H1 (cell line): ENCODE results near the gene CORO1C. TPM values are rescaled to one million over a fixed set of nuclear protein-coding genes. Genes with fewer than 3 reads are reported as not detected.

ENCODE experiments used
- CTCF ChIA-PET: fragments of 300-600 bp; sonication (Branson Sonifier 250); formaldehyde crosslinking; loops from one replicate; lab custom pipeline; 2021; ENCODE audit not compliant: partially characterized antibody; lab: Charles Lee
- POLR2A ChIA-PET: fragments of 300-600 bp; sonication (Branson Sonifier 250); formaldehyde crosslinking; loops from one replicate; lab custom pipeline; 2021; ENCODE audit warnings: inconsistent platforms; ENCODE audit not compliant: partially characterized antibody; lab: Charles Lee
- DNase-seq, 2 experiments: peaks; one replicate each; pipeline versions ENCODE4 v3.0.0 to v3.0.0-alpha.2; 2010 to 2022; ENCODE audit warnings: low spot score in 2 of 2, low read depth in 1 of 2, mixed read lengths in 1 of 2
- FAIRE-seq: peaks from 2 replicates; lab custom pipeline; 2011; peaks lifted over from hg19 to GRCh38; lab: Jason Lieb, UNC
- H2AFZ ChIP-seq: 2 replicates; pipeline ENCODE4 v1.8.1; 2012; ENCODE audit warnings: low read length, inconsistent platforms
- H2AK5ac ChIP-seq: 2 replicates; pipeline ENCODE4 v1.6.1; 2013; ENCODE audit warnings: low read depth, low read length
- H2BK120ac ChIP-seq: replicated peaks from 2 replicates; pipeline ENCODE3; 2013; ENCODE audit warnings: low read depth, low read length, inconsistent platforms
- H2BK12ac ChIP-seq: 2 replicates; pipeline ENCODE4 v1.6.1; 2013; ENCODE audit warnings: low read depth, low read length
- H2BK15ac ChIP-seq: 2 replicates; pipeline ENCODE4 v1.6.1; 2013; ENCODE audit warnings: low read length
- H2BK20ac ChIP-seq: 2 replicates; pipeline ENCODE4 v1.6.1; 2013; ENCODE audit warnings: low read length
- H2BK5ac ChIP-seq: 2 replicates; pipeline ENCODE4 v1.6.1; 2013; ENCODE audit warnings: low read depth, low read length
- H3K14ac ChIP-seq: 2 replicates; pipeline ENCODE4 v1.6.1; 2013; ENCODE audit warnings: inconsistent platforms; ENCODE audit not compliant: insufficient read length
- H3K18ac ChIP-seq: 2 replicates; pipeline ENCODE4 v1.6.1; 2013; ENCODE audit warnings: low read length; ENCODE audit errors: extremely low read depth
- H3K23ac ChIP-seq: 2 replicates; pipeline ENCODE4 v1.6.1; 2013; ENCODE audit warnings: inconsistent platforms; ENCODE audit not compliant: insufficient read length
- H3K23me2 ChIP-seq: 2 replicates; pipeline ENCODE4 v1.6.1; 2013; ENCODE audit warnings: low read depth, low read length
- H3K27ac ChIP-seq: 2 replicates; pipeline ENCODE4 v1.6.1; 2011; ENCODE audit warnings: low read depth, low read length, inconsistent platforms
- H3K27me3 ChIP-seq, 4 experiments: replicated peaks in 1 of 4; 1 replicate in 1 of 4; 2 replicates in 3 of 4; pipeline versions ENCODE4 v1.6.1 to v1.8.1; 2011 to 2013; ENCODE audit warnings: low read length in 3 of 4, mild to moderate bottlenecking in 3 of 4, inconsistent platforms in 2 of 4, mixed read lengths in 2 of 4, moderate library complexity in 1 of 4; ENCODE audit not compliant: control insufficient read depth in 3 of 4, insufficient read depth in 3 of 4; ENCODE audit errors: extremely low read depth in 1 of 4
- H3K36me3 ChIP-seq, 4 experiments: 2 replicates each; pipeline versions ENCODE4 v1.6.1 to v1.8.1; 2011 to 2013; ENCODE audit warnings: mild to moderate bottlenecking in 4 of 4, low read length in 3 of 4, moderate library complexity in 2 of 4, control low read depth in 1 of 4, inconsistent platforms in 1 of 4; ENCODE audit not compliant: insufficient read depth in 4 of 4, control insufficient read depth in 2 of 4
- H3K4ac ChIP-seq: replicated peaks from 2 replicates; pipeline ENCODE3; 2013; ENCODE audit warnings: low read length, low read depth, mixed read lengths, inconsistent platforms; ENCODE audit not compliant: insufficient read length
- H3K4me1 ChIP-seq, 4 experiments: replicated peaks in 1 of 4; 1 replicate in 1 of 4; 2 replicates in 3 of 4; pipeline versions ENCODE4 v1.6.1 to v1.8.1; 2011 to 2013; ENCODE audit warnings: low read length in 3 of 4, inconsistent platforms in 2 of 4, mixed read lengths in 1 of 4; ENCODE audit not compliant: insufficient read depth in 4 of 4, control insufficient read depth in 3 of 4
- H3K4me2 ChIP-seq, 2 experiments: 2 replicates each; pipeline versions ENCODE4 v1.6.1 to v1.8.1; 2011 to 2013; ENCODE audit warnings: low read depth in 2 of 2, low read length in 2 of 2, control low read depth in 1 of 2, inconsistent platforms in 1 of 2, mild to moderate bottlenecking in 1 of 2; ENCODE audit not compliant: insufficient read depth in 1 of 2
- H3K4me3 ChIP-seq, 4 experiments: fragments of 200-600, 300-600 bp in 1 of 4; sonication (generic), shearing (Covaris generic), sonication (Bioruptor Twin) in 1 of 4; 2 replicates each; pipeline versions ENCODE4 v1.5.1 to v1.8.1; 2011 to 2016; ENCODE audit warnings: low read length in 4 of 4, low read depth in 3 of 4, control low read depth in 2 of 4, inconsistent platforms in 2 of 4, mild to moderate bottlenecking in 2 of 4, mixed read lengths in 1 of 4, moderate library complexity in 1 of 4; ENCODE audit not compliant: insufficient read depth in 2 of 4; ENCODE audit errors: extremely low read depth in 1 of 4
- H3K56ac ChIP-seq: replicated peaks from 2 replicates; pipeline ENCODE3; 2013; ENCODE audit warnings: low read depth, mild to moderate bottlenecking, mixed read lengths, low read length, inconsistent platforms; ENCODE audit not compliant: insufficient read length
- H3K79me1 ChIP-seq: 2 replicates; pipeline ENCODE4 v1.6.1; 2013; ENCODE audit warnings: low read depth, low read length, control low read depth
- H3K79me2 ChIP-seq, 2 experiments: 2 replicates each; pipeline versions ENCODE4 v1.6.1 to v1.8.1; 2012 to 2013; ENCODE audit warnings: low read length in 2 of 2, mild to moderate bottlenecking in 2 of 2, inconsistent platforms in 1 of 2; ENCODE audit not compliant: insufficient read depth in 2 of 2, control insufficient read depth in 1 of 2
- H3K9ac ChIP-seq, 4 experiments: replicated peaks in 1 of 4; 1 replicate in 1 of 4; 2 replicates in 3 of 4; pipeline versions ENCODE4 v1.6.1 to v1.8.1; 2011 to 2013; ENCODE audit warnings: low read depth in 3 of 4, low read length in 3 of 4, control low read depth in 2 of 4, mild to moderate bottlenecking in 2 of 4, moderate library complexity in 2 of 4, inconsistent platforms in 1 of 4; ENCODE audit errors: extremely low read depth in 1 of 4
- H3K9me3 ChIP-seq, 2 experiments: 2 replicates each; pipeline versions ENCODE4 v1.6.1 to v1.8.1; 2012 to 2013; ENCODE audit warnings: mild to moderate bottlenecking in 2 of 2, moderate library complexity in 2 of 2, control low read depth in 1 of 2, inconsistent platforms in 1 of 2, low read depth in 1 of 2, low read length in 1 of 2, mixed read lengths in 1 of 2; ENCODE audit not compliant: insufficient read depth in 2 of 2
- H4K20me1 ChIP-seq, 2 experiments: replicated peaks in 1 of 2; 2 replicates each; pipeline versions ENCODE3 to v1.8.1; 2011 to 2013; ENCODE audit warnings: inconsistent platforms in 2 of 2, low read length in 2 of 2, mild to moderate bottlenecking in 1 of 2; ENCODE audit not compliant: insufficient read depth in 2 of 2, control insufficient read depth in 1 of 2
- H4K5ac ChIP-seq: 2 replicates; pipeline ENCODE4 v1.6.1; 2013; ENCODE audit warnings: low read length, low read depth, mixed read lengths, inconsistent platforms; ENCODE audit not compliant: insufficient read length
- H4K8ac ChIP-seq: 2 replicates; pipeline ENCODE4 v1.8.0; 2013; ENCODE audit warnings: mild to moderate bottlenecking, moderate library complexity, low read length, inconsistent platforms; ENCODE audit not compliant: insufficient read depth; ENCODE audit errors: extremely low read depth
- H4K91ac ChIP-seq: replicated peaks from 2 replicates; pipeline ENCODE3; 2013; ENCODE audit warnings: low read length, mixed read lengths, inconsistent platforms; ENCODE audit not compliant: insufficient read length
- ATF2 ChIP-seq: IDR thresholded peaks from 2 replicates; pipeline ENCODE4 v1.6.1; 2012; ENCODE audit warnings: low read length, inconsistent platforms
- BCL11A ChIP-seq, 2 experiments: IDR thresholded peaks; one replicate each; pipeline ENCODE4 v1.6.1; 2011; ENCODE audit warnings: low read depth in 2 of 2, low read length in 2 of 2, mild to moderate bottlenecking in 2 of 2
- CREB1 ChIP-seq: IDR thresholded peaks from 2 replicates; pipeline ENCODE4 v1.6.1; 2012; ENCODE audit warnings: inconsistent platforms
- E2F6 ChIP-seq: IDR thresholded peaks from 2 replicates; pipeline ENCODE4 v1.6.1; 2012; ENCODE audit warnings: inconsistent platforms
- EGR1 ChIP-seq: IDR thresholded peaks from 2 replicates; pipeline ENCODE4 v1.6.1; 2011; ENCODE audit warnings: low read depth, low read length, borderline replicate concordance
- FOSL1 ChIP-seq: IDR thresholded peaks from 2 replicates; pipeline ENCODE4 v1.6.1; 2011; ENCODE audit warnings: mild to moderate bottlenecking, low read depth, low read length, moderate library complexity; ENCODE audit not compliant: insufficient read depth
- HDAC2 ChIP-seq, 2 experiments: fragments of 300-600 bp in 1 of 2; sonication (generic) in 1 of 2; IDR thresholded peaks; 2 replicates each; pipeline ENCODE4 v1.6.1; 2011 to 2012; ENCODE audit warnings: low read depth in 2 of 2, low read length in 2 of 2, mild to moderate bottlenecking in 2 of 2, moderate library complexity in 2 of 2, borderline replicate concordance in 1 of 2, inconsistent platforms in 1 of 2
- KDM5A ChIP-seq: fragments of 200-600 bp; IDR thresholded peaks from 2 replicates; pipeline ENCODE4 v1.7.1; 2012; ENCODE audit warnings: mild to moderate bottlenecking, low read length, inconsistent platforms, mixed read lengths
- SIN3A ChIP-seq, 2 experiments: IDR thresholded peaks in 1 of 2; conservative IDR thresholded peaks in 1 of 2; 2 replicates each; pipeline ENCODE4 v1.6.1; 2011 to 2012; ENCODE audit warnings: low read length in 2 of 2, improper control_type of control experiment in 1 of 2, low read depth in 1 of 2, mild to moderate bottlenecking in 1 of 2
- SP1 ChIP-seq: IDR thresholded peaks from 2 replicates; pipeline ENCODE4 v1.6.1; 2011; ENCODE audit warnings: low read depth, low read length
- SP4 ChIP-seq: IDR thresholded peaks from 2 replicates; pipeline ENCODE4 v1.6.1; 2012; ENCODE audit warnings: low read length, inconsistent platforms
- SUZ12 ChIP-seq: fragments of 200-600 bp; sonication (generic); IDR thresholded peaks from 2 replicates; pipeline ENCODE4 v1.6.1; 2012; ENCODE audit warnings: mild to moderate bottlenecking, inconsistent platforms, low read length, moderate library complexity, mixed read lengths
- WGBS, 2 experiments: shearing (Covaris generic) in 1 of 2; methylation state at CpG; one replicate each; pipeline versions ENCODE4 v1.1.6 to v1.1.7; 2013 to 2015; ENCODE audit warnings: low lambda C conversion rate in 2 of 2, mixed read lengths in 2 of 2, inconsistent platforms in 1 of 2, low coverage in 1 of 2, missing lambda C conversion rate in 1 of 2; ENCODE audit not compliant: insufficient replicate concordance in 2 of 2, insufficient coverage in 1 of 2, insufficient read length in 1 of 2; ENCODE audit errors: extremely low coverage in 1 of 2, missing lambda C conversion rate in 1 of 2; 5-methylcytosine and 5-hydroxymethylcytosine counted together
- polyA plus RNA-seq, 7 experiments: library from polyadenylated mRNA; depleted of rRNA in 3 of 7; stranded (reverse) in 5 of 7; unstranded in 2 of 7; fragments of >200 nt in 5 of 7; fragments of 200-250 nt in 2 of 7; gene quantifications; 1 replicate in 5 of 7; 2 replicates in 1 of 7; 4 replicates in 1 of 7; pipeline versions ENCODE4 v1.2.1 to v1.2.3, GENCODE V29; 2011 to 2013; ENCODE audit warnings: missing spikeins in 2 of 7, mixed read lengths in 2 of 7
- total RNA-seq: library from RNA; stranded (reverse); fragmentation: NEBNext Ultra II Directional; extraction: Animal tissue kit (Norgen Biotek cat#: 25700); gene quantifications from 2 replicates; pipeline ENCODE4 v1.2.1, GENCODE V29; 2021

Gene CORO1C
- total and polyA plus RNA-seq, 2 of the 8 experiments (the other 6 are each of a cell fraction or from before 2014, with no cell fraction given), result 72.7 to 120 TPM

GRCh38 chr12:108753976-108754375, 22.7 kb upstream of the CORO1C start:
- Histone ChIP-seq H3K4me1 (no peaks in the 10 kb centered on the region), H2BK120ac (no peak overlapping the region), H3K9ac (no peak overlapping the region), H4K5ac (no peak overlapping the region), H3K23ac (no peak overlapping the region), H3K79me2 (no peaks in the 10 kb centered on the region), H2BK15ac (no peak overlapping the region), H4K20me1 (no peaks in the 10 kb centered on the region), H3K4ac (no peak overlapping the region), H3K36me3 (no peaks in the 10 kb centered on the region), H3K9me3 (no peaks in the 10 kb centered on the region), H4K8ac (no peak overlapping the region), H3K79me1 (no peaks in the 10 kb centered on the region), H4K91ac (no peak overlapping the region), H3K14ac (no peak overlapping the region), H3K56ac (no peak overlapping the region), H3K23me2 (no peaks in the 10 kb centered on the region), H3K18ac (no peak overlapping the region), H2AK5ac (no peak overlapping the region), H3K4me3 (no peak overlapping the region), H3K27me3 (no peaks in the 10 kb centered on the region), H2BK5ac (no peak overlapping the region), H2BK12ac (no peak overlapping the region), H2BK20ac (no peak overlapping the region), H3K4me2 (no peak overlapping the region), H2AFZ (no peak overlapping the region), H3K27ac (no peak overlapping the region)
- ChIA-PET CTCF (interaction anchor here (0.8 to 3.6 kb wide), 6 partner anchors 14 to 156 kb away, joined by 3 to 15 read pairs (median 6); no protein-coding TSS in a partner anchor), POLR2A (interaction anchor here (0.8 kb wide), 1 partner anchor 89 kb away, joined by 3 read pairs; no protein-coding TSS in a partner anchor)
- DNase-seq, result no peak
- no peak for FAIRE-seq
- WGBS, 2 experiments, result 90% methylated on average over 6 of the region's 6 CpGs; no CpG with 5 or more reads in 1 of the 2 experiments
- TF ChIP-seq BCL11A (IDR thresholded peaks at IDR 0.05; ENCODE audit: low read depth in 2 of 2, low read length in 2 of 2) (no peak), SP4 (no peak), HDAC2 (IDR thresholded peaks at IDR 0.05; ENCODE audit: borderline replicate concordance in 1 of 2, low read depth in 2 of 2, low read length in 2 of 2) (no peak), CREB1 (no peak), FOSL1 (no peak), ATF2 (no peak), SUZ12 (no peak), KDM5A (no peak), SP1 (no peak), EGR1 (no peak), E2F6 (no peak), SIN3A (conservative IDR thresholded peaks at IDR 0.05 in 1 of 2, IDR thresholded peaks at IDR 0.05 in 1 of 2; ENCODE audit: low read depth in 1 of 2, low read length in 2 of 2) (no peak)
